WTC11 (cell line): Measurements from ENCODE around the gene GOLPH3L. TPM values are rescaled to one million over a fixed set of nuclear protein-coding genes. Genes with fewer than 3 reads are reported as not detected.
"Not testable (repeated sequence)": the region's sequence is repeated elsewhere in the genome, so short reads cannot be mapped to it uniquely, and the experiment has no call there.

Experiments
- ATAC-seq: fragments of 200-7000 bp; cut with Tn5 transposase; 2 replicates; pipeline ENCODE4 v1.10.0; 2021; ENCODE audit warnings: mild to moderate bottlenecking, moderate library complexity
- CTCF ChIA-PET: fragments of 300-600 bp; sonication (Branson Sonifier 250); formaldehyde crosslinking; loops from one replicate; lab custom pipeline; 2021; ENCODE audit warnings: antibody characterized with exemption; lab: Charles Lee
- POLR2A ChIA-PET: fragments of 350-600 bp; sonication (Branson Sonifier 250); formaldehyde crosslinking; loops from one replicate; lab custom pipeline; 2021; ENCODE audit warnings: antibody characterized with exemption; lab: Charles Lee
- DNase-seq: peaks from one replicate; pipeline ENCODE4 v3.0.0; 2021; ENCODE audit warnings: low spot score
- H3K27ac Mint-ChIP-seq: 2 replicates; pipeline ENCODE4 v1.8.0; 2021; ENCODE audit warnings: mixed read lengths
- H3K27me3 Mint-ChIP-seq: 2 replicates; pipeline ENCODE4 v1.8.0; 2021; ENCODE audit warnings: low read depth, mild to moderate bottlenecking, moderate library complexity, mixed read lengths
- H3K36me3 Mint-ChIP-seq: 2 replicates; pipeline ENCODE4 v1.8.0; 2021; ENCODE audit warnings: mixed read lengths
- H3K4me1 Mint-ChIP-seq: 2 replicates; pipeline ENCODE4 v1.8.0; 2022; ENCODE audit warnings: mixed read lengths
- H3K4me3 Mint-ChIP-seq: 2 replicates; pipeline ENCODE4 v1.8.0; 2021; ENCODE audit warnings: mild to moderate bottlenecking, moderate library complexity, mixed read lengths
- H3K9me3 Mint-ChIP-seq: 2 replicates; pipeline ENCODE4 v1.8.0; 2021; ENCODE audit warnings: mixed read lengths
- AR ChIP-seq: fragments of 250-450 bp; sonication (Bioruptor Pico); IDR thresholded peaks from 2 replicates; pipeline ENCODE4 v1.9.0; 2021; ENCODE audit warnings: mild to moderate bottlenecking
- ERG ChIP-seq: fragments of 250-450 bp; sonication (Bioruptor Pico); IDR thresholded peaks from 2 replicates; pipeline ENCODE4 v1.8.0; 2021; ENCODE audit warnings: mild to moderate bottlenecking
- GRHL2 ChIP-seq: fragments of 250-450 bp; sonication (Bioruptor Pico); IDR thresholded peaks from 2 replicates; pipeline ENCODE4 v1.8.0; 2022; ENCODE audit warnings: mild to moderate bottlenecking, moderate library complexity; ENCODE audit not compliant: insufficient replicate concordance, severe bottlenecking
- NR1H2 ChIP-seq: sonication (generic); formaldehyde crosslinking; IDR thresholded peaks from 2 replicates; pipeline ENCODE4 v1.9.0; 2021; ENCODE audit warnings: mild to moderate bottlenecking, moderate library complexity, missing genetic modification reagents
- RORB ChIP-seq: fragments of 250-450 bp; sonication (Bioruptor Pico); IDR thresholded peaks from 2 replicates; pipeline ENCODE4 v1.9.0; 2021; ENCODE audit warnings: mild to moderate bottlenecking
- TEAD1 ChIP-seq: sonication (generic); formaldehyde crosslinking; IDR thresholded peaks from 2 replicates; pipeline ENCODE4 v1.8.0; 2022; ENCODE audit warnings: mild to moderate bottlenecking, missing genetic modification reagents
- TEAD4 ChIP-seq: sonication (generic); formaldehyde crosslinking; IDR thresholded peaks from 2 replicates; pipeline ENCODE4 v1.8.0; 2022; ENCODE audit warnings: mild to moderate bottlenecking, missing genetic modification reagents
- USF1 ChIP-seq: sonication (generic); formaldehyde crosslinking; IDR thresholded peaks from 2 replicates; pipeline ENCODE4 v1.8.0; 2022; ENCODE audit warnings: mild to moderate bottlenecking, missing genetic modification reagents
- ZNF121 ChIP-seq: sonication (generic); formaldehyde crosslinking; IDR thresholded peaks from 2 replicates; pipeline ENCODE4 v1.8.0; 2023; ENCODE audit warnings: missing genetic modification reagents
- ZNF425 ChIP-seq: fragments of 250-450 bp; sonication (Bioruptor Pico); conservative IDR thresholded peaks from 2 replicates; pipeline ENCODE4 v1.9.0; 2021; ENCODE audit warnings: mild to moderate bottlenecking
- ZSCAN18 ChIP-seq: fragments of 250-450 bp; sonication (Bioruptor Pico); IDR thresholded peaks from 2 replicates; pipeline ENCODE4 v2.1.2; 2022; ENCODE audit warnings: mild to moderate bottlenecking, moderate library complexity
- total RNA-seq: library from RNA; stranded (reverse); gene quantifications from 3 replicates; pipeline ENCODE4 v1.2.3, GENCODE V29; 2021

The GOLPH3L gene
- total RNA-seq, 1 experiment from 2014 or later, result 39.5 TPM

GRCh38 chr1:150649441-150650075, 47.4 kb downstream of the GOLPH3L start (continued):
- no peak for TF ChIP-seq USF1 (CRISPR knock-in tag)
- TF ChIP-seq ZSCAN18, result no peak

- ATAC-seq (no peak), DNase-seq (no peak)
- Mint-ChIP-seq H3K27me3 (no peaks in the 10 kb centered on the region), H3K27ac (peak overlapping the region; percentile 99), H3K4me3 (peak overlapping the region; percentile 54), H3K4me1 (peaks cover 68% of the 10 kb centered on the region), H3K9me3 (no peaks in the 10 kb centered on the region), H3K36me3 (peaks cover 12% of the 10 kb centered on the region)
- TF ChIP-seq ZNF121 (peak; percentile 95), ZNF425 (CRISPR knock-in tag) (peak; percentile 69; the same call in 1 of the 2 replicates), RORB (CRISPR knock-in tag) (no peak), GRHL2 (no peak), AR (peak; percentile 48; the same call in 1 of the 2 replicates), TEAD4 (CRISPR knock-in tag) (no peak), NR1H2 (no peak)
- ChIA-PET POLR2A (interaction anchor here (1.3 kb wide), 1 partner anchor 13 kb away, joined by 4 read pairs; the partner anchor contains the start of gene ENSA), CTCF (interaction anchor here (0.8 kb wide), 2 partner anchors 77 to 354 kb away, joined by 3 read pairs; no protein-coding TSS in a partner anchor)
These were observed 54.7 kb downstream of the GOLPH3L start for GRCh38 chr1:150642296-150642695.

GRCh38 chr1:150641126-150641815, 55.7 kb downstream of the GOLPH3L start:
- ATAC-seq, H3K9me3 Mint-ChIP-seq, CTCF ChIA-PET, DNase-seq, H3K27me3 Mint-ChIP-seq: not testable (repeated sequence)
- Mint-ChIP-seq H3K36me3 (peaks cover 11% of the 10 kb centered on the region), H3K4me3 (peak overlapping the region; percentile 54), H3K27ac (peak overlapping the region; percentile 99), H3K4me1 (peaks cover 65% of the 10 kb centered on the region)
- POLR2A ChIA-PET, result interaction anchor here (1.3 kb wide), 1 partner anchor 12 kb away, joined by 4 read pairs; the partner anchor contains the start of gene ENSA
- TF ChIP-seq ERG (CRISPR knock-in tag) (0 out of 2 replicates have a peak, but pooled peaks have one; percentile 50), TEAD1 (CRISPR knock-in tag) (peak; percentile 35; the same call in 1 of the 2 replicates)

- Mint-ChIP-seq H3K36me3 (peaks cover 11% of the 10 kb centered on the region), H3K4me1 (peaks cover 70% of the 10 kb centered on the region)
- DNase-seq, H3K27ac Mint-ChIP-seq, POLR2A ChIA-PET, H3K27me3 Mint-ChIP-seq, H3K4me3 Mint-ChIP-seq, H3K9me3 Mint-ChIP-seq, ATAC-seq: not testable (repeated sequence)
- CTCF ChIA-PET, result interaction anchor here (1.6 kb wide), 1 partner anchor 78 kb away, joined by 5 read pairs; no protein-coding TSS in a partner anchor
These were observed 58.5 kb downstream of the GOLPH3L start for GRCh38 chr1:150638430-150638829.
